Gastroesophageal sphincter (tissue), 4 donors: Measurements from ENCODE around the gene THAP8. TPM values are rescaled to one million over a fixed set of nuclear protein-coding genes. Genes with fewer than 3 reads are reported as not detected.

Source experiments
- ATAC-seq: fragments of 150-250 bp; one replicate; pipeline ENCODE4 v1.9.1; 2016; ENCODE audit warnings: mild to moderate bottlenecking, moderate library complexity
- H3K27ac ChIP-seq, 4 donors: fragments of 200-600 bp; sonication (generic) in 3 of 4; 1 replicate in 3 of 4; 2 replicates in 1 of 4; pipeline ENCODE4 v1.5.1; 2016 to 2019
- H3K27me3 ChIP-seq: fragments of 200-600 bp; sonication (generic); one replicate; pipeline ENCODE4 v1.5.1; 2019
- H3K36me3 ChIP-seq, 2 donors: fragments of 200-600 bp; sonication (generic); one replicate each; pipeline ENCODE4 v1.5.1; 2019; ENCODE audit warnings: control low read depth in 1 of 2
- H3K4me1 ChIP-seq, 3 donors: fragments of 200-600 bp; sonication (generic); 1 replicate in 2 of 3; 2 replicates in 1 of 3; pipeline ENCODE4 v1.5.1; 2016 to 2019; ENCODE audit warnings: control low read depth in 2 of 3
- H3K4me3 ChIP-seq, 2 donors: fragments of 200-600 bp; sonication (generic); one replicate each; pipeline ENCODE4 v1.5.1; 2019; ENCODE audit warnings: mild to moderate bottlenecking in 1 of 2, moderate library complexity in 1 of 2
- H3K9me3 ChIP-seq, 3 donors: fragments of 200-600 bp; sonication (generic); one replicate each; pipeline ENCODE4 v1.5.1; 2017 to 2019; ENCODE audit warnings: control low read depth in 2 of 3
- CTCF ChIP-seq, 4 experiments: fragments of 200-600 bp in 2 of 4; fragments of 450-650 bp in 2 of 4; sonication (generic) in 1 of 4; IDR thresholded peaks; one replicate each; pipeline ENCODE4 v1.5.1; 2017 to 2019; ENCODE audit warnings: antibody characterized with exemption in 4 of 4, mild to moderate bottlenecking in 2 of 4, moderate library complexity in 2 of 4
- EP300 ChIP-seq: sonication (generic); formaldehyde crosslinking; IDR thresholded peaks from one replicate; pipeline ENCODE4 v1.6.1; 2017; ENCODE audit warnings: antibody characterized with exemption, mild to moderate bottlenecking
- POLR2A ChIP-seq, 2 donors: fragments of 450-650 bp; IDR thresholded peaks; one replicate each; pipeline ENCODE4 v1.6.1; 2017; ENCODE audit warnings: antibody characterized with exemption in 2 of 2, mild to moderate bottlenecking in 2 of 2, moderate library complexity in 1 of 2
- POLR2AphosphoS5 ChIP-seq: sonication (generic); formaldehyde crosslinking; IDR thresholded peaks from one replicate; pipeline ENCODE4 v1.6.1; 2017; ENCODE audit warnings: antibody characterized with exemption
- WGBS, 2 donors: methylation state at CpG; one replicate each; pipeline ENCODE4 v1.1.5; 2018; ENCODE audit warnings: low coverage in 1 of 2; 5-methylcytosine and 5-hydroxymethylcytosine counted together
- total RNA-seq, 4 donors: library from RNA; depleted of rRNA; stranded (reverse); fragments of >200 nt; gene quantifications; one replicate each; pipeline ENCODE4 v1.1.0, GENCODE V29; 2016

The THAP8 gene
- total RNA-seq, 4 donors from 2014 or later: 5.3 to 16.8 (median 9.4) TPM

DNA sequence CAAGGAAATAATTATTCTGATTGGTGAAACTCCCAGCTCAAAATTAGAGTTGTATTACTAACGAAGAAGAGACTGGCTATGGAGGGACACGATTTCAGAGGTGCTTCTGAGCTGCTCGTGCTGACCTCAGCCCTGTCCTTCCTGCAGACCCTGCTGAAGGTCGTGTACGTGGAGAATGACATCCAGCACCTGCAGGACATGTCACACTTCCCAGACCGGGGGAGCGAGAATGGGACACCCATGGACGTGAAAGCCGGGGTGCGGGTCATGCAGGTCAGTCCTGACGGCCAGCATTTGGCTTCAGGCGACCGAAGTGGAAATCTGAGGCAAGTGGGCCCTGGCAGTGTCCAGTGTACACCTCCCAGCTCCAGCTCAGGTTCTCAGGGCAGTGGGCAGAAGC, 28.8 kb upstream of the THAP8 start:
- TF ChIP-seq POLR2A (IDR thresholded peaks at IDR 0.05): no peak
- no peak for TF ChIP-seq POLR2AphosphoS5
- no peak for TF ChIP-seq EP300
- TF ChIP-seq CTCF (IDR thresholded peaks at IDR 0.05): no peak
- no peaks in the 10 kb centered on the region for H3K4me1 ChIP-seq
- H3K27ac ChIP-seq: no peak overlapping the region
- no peaks in the 10 kb centered on the region for H3K36me3 ChIP-seq
- H3K4me3 ChIP-seq: no peak overlapping the region
- WGBS, 2 donors: 92 to 94% methylated on average over 4 to 5 of the region's 13 CpGs
- no peaks in the 10 kb centered on the region for H3K9me3 ChIP-seq
- no peak for ATAC-seq
- H3K27me3 ChIP-seq: no peaks in the 10 kb centered on the region

DNA sequence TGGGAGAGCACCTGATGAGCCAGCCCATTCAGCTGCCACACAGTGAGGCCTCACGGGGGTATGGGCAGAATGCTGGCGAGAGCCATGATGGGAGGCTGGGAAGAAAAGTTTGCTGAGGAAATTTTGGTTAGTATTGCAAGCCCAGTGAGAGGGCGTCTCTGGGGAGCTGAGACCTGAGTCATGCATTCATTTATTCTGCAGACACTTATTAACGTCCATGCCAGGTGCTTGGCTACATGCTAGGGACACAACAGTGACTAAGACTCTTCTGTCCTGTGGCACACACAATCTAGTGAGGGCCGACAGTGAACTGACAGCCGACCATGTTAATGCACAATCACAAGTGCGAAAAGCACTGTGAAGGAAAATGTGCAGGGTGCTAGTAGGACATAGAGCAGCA, 27.8 kb upstream of the THAP8 start:
- ATAC-seq: no peak
- 78% methylated on average over 4 of the region's 7 CpGs; no CpG with 5 or more reads in 1 of the 2 donors for WGBS, 2 donors
- Histone ChIP-seq H3K36me3 (no peaks in the 10 kb centered on the region), H3K4me3 (no peak overlapping the region), H3K27me3 (no peaks in the 10 kb centered on the region), H3K27ac (no peak overlapping the region), H3K9me3 (no peaks in the 10 kb centered on the region), H3K4me1 (no peaks in the 10 kb centered on the region)
- TF ChIP-seq POLR2AphosphoS5: no peak
- no peak for TF ChIP-seq CTCF (IDR thresholded peaks at IDR 0.05)
- TF ChIP-seq EP300: no peak
- TF ChIP-seq POLR2A (IDR thresholded peaks at IDR 0.05): no peak

DNA sequence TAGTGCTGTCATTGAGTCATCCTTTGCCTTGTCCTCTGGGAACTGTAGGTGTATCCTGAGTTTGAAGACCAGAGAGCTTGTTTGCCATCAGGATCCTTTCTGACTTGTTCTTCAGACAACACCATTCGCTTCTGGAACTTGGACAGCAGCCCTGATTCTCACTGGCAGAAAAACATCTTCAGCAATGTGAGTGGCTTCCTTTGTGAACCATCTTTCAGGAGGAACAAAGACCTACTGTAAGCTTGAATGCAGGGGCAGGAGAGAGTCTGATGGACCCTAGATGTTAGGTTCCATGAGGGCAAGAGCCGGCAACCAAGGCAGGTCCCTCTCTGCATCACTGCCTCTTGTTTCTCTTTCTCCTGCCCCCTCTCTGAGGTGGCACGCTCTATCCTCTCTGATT, 27.3 kb upstream of the THAP8 start:
- Histone ChIP-seq H3K27me3 (no peaks in the 10 kb centered on the region), H3K9me3 (no peaks in the 10 kb centered on the region), H3K4me1 (no peaks in the 10 kb centered on the region), H3K36me3 (no peaks in the 10 kb centered on the region), H3K4me3 (no peak overlapping the region), H3K27ac (no peak overlapping the region)
- WGBS, 2 donors: 40% methylated on average over 1 of the region's 3 CpGs; no CpG with 5 or more reads in 1 of the 2 donors
- TF ChIP-seq CTCF (IDR thresholded peaks at IDR 0.05) (no peak), POLR2A (IDR thresholded peaks at IDR 0.05) (no peak), POLR2AphosphoS5 (no peak)
- ATAC-seq: no peak

GRCh38 chr19:36079389-36079945, 25.4 kb upstream of the THAP8 start:
- no peak overlapping the region for H3K27ac ChIP-seq
- TF ChIP-seq CTCF (IDR thresholded peaks at IDR 0.05) (no peak), POLR2A (IDR thresholded peaks at IDR 0.05) (no peak), EP300 (no peak), POLR2AphosphoS5 (no peak)
- WGBS, 2 donors: 98 to 100% methylated on average over 1 to 3 of the region's 3 CpGs

DNA sequence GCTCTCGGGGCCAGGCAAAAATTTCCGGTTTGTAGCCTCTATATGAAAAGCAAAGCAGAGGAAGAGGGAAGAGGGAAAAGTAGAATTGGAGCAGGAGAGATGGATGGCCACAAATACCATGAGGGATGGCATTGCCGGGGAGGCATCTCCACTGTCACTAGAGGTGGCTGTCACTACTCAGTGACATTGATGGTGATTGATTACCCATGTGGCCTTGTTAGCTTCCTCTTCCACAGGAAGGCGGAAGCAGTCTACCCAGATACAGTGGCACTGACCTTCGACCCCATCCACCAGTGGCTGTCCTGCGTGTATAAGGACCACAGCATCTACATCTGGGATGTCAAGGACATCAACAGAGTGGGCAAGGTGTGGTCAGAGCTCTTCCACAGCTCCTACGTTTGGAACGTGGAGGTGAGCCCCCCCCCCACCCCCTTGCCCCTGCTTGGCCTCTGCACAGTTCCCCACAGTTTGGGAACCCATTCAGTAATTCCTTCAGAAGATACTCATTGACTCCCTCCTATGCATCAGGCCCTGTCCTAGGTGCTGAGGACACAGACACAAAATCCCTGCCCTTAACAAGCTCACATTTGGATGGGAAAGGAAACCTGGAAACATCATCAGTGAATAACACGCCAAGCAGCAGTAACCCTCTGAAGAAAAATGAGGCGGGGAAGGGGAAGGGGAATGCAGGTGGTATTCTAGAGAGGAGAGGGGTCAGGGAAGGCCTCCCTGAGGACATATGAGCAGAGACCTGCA, 19.2 kb upstream of the THAP8 start:
- no peak for TF ChIP-seq POLR2AphosphoS5
- no peak for TF ChIP-seq EP300
- no peak for TF ChIP-seq CTCF (IDR thresholded peaks at IDR 0.05)
- TF ChIP-seq POLR2A (IDR thresholded peaks at IDR 0.05): no peak
- ATAC-seq: no peak
- no peaks in the 10 kb centered on the region for H3K27me3 ChIP-seq
- WGBS, 2 donors: 82 to 91% methylated on average over 6 to 7 of the region's 10 CpGs
- H3K36me3 ChIP-seq: no peaks in the 10 kb centered on the region
- no peak overlapping the region for H3K27ac ChIP-seq
- H3K4me3 ChIP-seq: no peak overlapping the region
- H3K9me3 ChIP-seq: no peaks in the 10 kb centered on the region
- H3K4me1 ChIP-seq: no peaks in the 10 kb centered on the region

More at GRCh38 chr19:36079389-36079945, 25.4 kb upstream of the THAP8 start:
- Histone ChIP-seq H3K27me3 (no peaks in the 10 kb centered on the region), H3K4me1 (no peaks in the 10 kb centered on the region), H3K9me3 (no peaks in the 10 kb centered on the region), H3K36me3 (no peaks in the 10 kb centered on the region), H3K4me3 (no peak overlapping the region)
- ATAC-seq: no peak
